ENCODE data around the gene ZDHHC5. TPM values are rescaled to one million over a fixed set of nuclear protein-coding genes. Genes with fewer than 3 reads are reported as not detected.

ZDHHC5 gene
- total and polyA plus RNA-seq, 2 donors (not counting 1 experiment from before 2014, with no cell fraction given), result 31.5 to 53.8 TPM

DNA sequence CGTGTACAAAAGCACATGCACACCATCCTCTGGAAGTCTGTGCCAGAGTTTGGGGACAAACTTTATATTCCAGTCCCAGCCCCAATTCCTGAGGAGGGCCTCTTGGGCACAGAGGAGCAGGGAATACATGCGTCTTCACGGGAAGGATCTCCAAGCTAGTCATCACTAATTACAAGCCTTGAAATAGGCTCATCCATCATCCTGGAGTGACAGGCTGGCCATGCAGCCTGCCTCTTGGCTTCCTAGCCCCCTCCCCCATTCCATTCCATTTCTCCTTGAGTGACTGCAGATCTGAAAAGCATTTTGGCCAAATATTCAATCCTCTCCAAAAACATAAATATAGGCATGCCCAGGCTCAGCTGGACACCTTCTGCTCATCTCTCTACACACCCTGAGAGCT lies 45.7 kb upstream of the ZDHHC5 start:
- no peaks in the 10 kb centered on the region for H3K4me1 ChIP-seq (ENCODE audit: control insufficient read depth in 2 of 2, insufficient read depth in 2 of 2, low read length in 2 of 2)
- H3K79me2 ChIP-seq (ENCODE audit: control insufficient read depth, insufficient read depth, low read length), result no peaks in the 10 kb centered on the region
- H3K27ac Mint-ChIP-seq, result no peak overlapping the region
- ATAC-seq (ENCODE audit: low read depth), result no peak
- H3K9me3 ChIP-seq (ENCODE audit: control extremely low read depth in 1 of 3, control insufficient read depth in 2 of 3, insufficient read depth in 1 of 3, low read length in 2 of 3), result peaks cover 0 to 15% (median 10%) of the 10 kb centered on the region in 3 donors
- DNase-seq, result no peak
- H3K27me3 Mint-ChIP-seq, result peaks cover 16% of the 10 kb centered on the region
- H3K4me2 ChIP-seq (replicated peaks; ENCODE audit: low read depth, low read length, poor library complexity, severe bottlenecking), result no peak overlapping the region
- 67% methylated on average over 3 of the region's 3 CpGs for WGBS (ENCODE audit: insufficient coverage)
- H3K27ac ChIP-seq (ENCODE audit: low read length in 2 of 2), result no peak overlapping the region
- no peaks in the 10 kb centered on the region for H3K4me1 Mint-ChIP-seq
- no peaks in the 10 kb centered on the region for H3K27me3 ChIP-seq (replicated peaks in 1 of 4; ENCODE audit: control extremely low read depth in 1 of 4, control insufficient read depth in 3 of 4, insufficient read depth in 4 of 4, low read length in 3 of 4)
- TF ChIP-seq, protein P1, sequence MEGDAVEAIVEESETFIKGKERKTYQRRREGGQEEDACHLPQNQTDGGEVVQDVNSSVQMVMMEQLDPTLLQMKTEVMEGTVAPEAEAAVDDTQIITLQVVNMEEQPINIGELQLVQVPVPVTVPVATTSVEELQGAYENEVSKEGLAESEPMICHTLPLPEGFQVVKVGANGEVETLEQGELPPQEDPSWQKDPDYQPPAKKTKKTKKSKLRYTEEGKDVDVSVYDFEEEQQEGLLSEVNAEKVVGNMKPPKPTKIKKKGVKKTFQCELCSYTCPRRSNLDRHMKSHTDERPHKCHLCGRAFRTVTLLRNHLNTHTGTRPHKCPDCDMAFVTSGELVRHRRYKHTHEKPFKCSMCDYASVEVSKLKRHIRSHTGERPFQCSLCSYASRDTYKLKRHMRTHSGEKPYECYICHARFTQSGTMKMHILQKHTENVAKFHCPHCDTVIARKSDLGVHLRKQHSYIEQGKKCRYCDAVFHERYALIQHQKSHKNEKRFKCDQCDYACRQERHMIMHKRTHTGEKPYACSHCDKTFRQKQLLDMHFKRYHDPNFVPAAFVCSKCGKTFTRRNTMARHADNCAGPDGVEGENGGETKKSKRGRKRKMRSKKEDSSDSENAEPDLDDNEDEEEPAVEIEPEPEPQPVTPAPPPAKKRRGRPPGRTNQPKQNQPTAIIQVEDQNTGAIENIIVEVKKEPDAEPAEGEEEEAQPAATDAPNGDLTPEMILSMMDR (IDR thresholded peaks at IDR 0.05), result no peak
- no peak for TF ChIP-seq EZH2 (IDR thresholded peaks at IDR 0.05; ENCODE audit: borderline replicate concordance, insufficient read depth, low read depth, low read length, poor library complexity, severe bottlenecking)
- intact Hi-C loops (cut with micrococcal nuclease), result no loop called here
- H3K9me3 Mint-ChIP-seq (ENCODE audit: insufficient read depth), result peaks cover 2% of the 10 kb centered on the region
- H3K36me3 ChIP-seq (replicated peaks in 1 of 2; ENCODE audit: control extremely low read depth in 1 of 2, control insufficient read depth in 1 of 2, extremely low read depth in 1 of 2, insufficient read depth in 2 of 2, low read length in 1 of 2), result no peaks in the 10 kb centered on the region
- H3K9ac ChIP-seq (ENCODE audit: low read length), result no peak overlapping the region
- ChIA-PET CTCF (no interaction called here), POLR2A (no interaction called here)
- H3K4me3 ChIP-seq (ENCODE audit: control extremely low read depth in 1 of 5, extremely low read depth in 1 of 5, insufficient read depth in 1 of 5, low read depth in 2 of 5, low read length in 4 of 5), result no peak overlapping the region
- no peak overlapping the region for H2AFZ ChIP-seq (ENCODE audit: insufficient read depth, low read depth, low read length, poor library complexity, severe bottlenecking)
- no peak overlapping the region for H3K4me3 Mint-ChIP-seq
- H4K20me1 ChIP-seq (ENCODE audit: control insufficient read depth, insufficient read depth, low read length, poor library complexity, severe bottlenecking), result no peaks in the 10 kb centered on the region

DNA sequence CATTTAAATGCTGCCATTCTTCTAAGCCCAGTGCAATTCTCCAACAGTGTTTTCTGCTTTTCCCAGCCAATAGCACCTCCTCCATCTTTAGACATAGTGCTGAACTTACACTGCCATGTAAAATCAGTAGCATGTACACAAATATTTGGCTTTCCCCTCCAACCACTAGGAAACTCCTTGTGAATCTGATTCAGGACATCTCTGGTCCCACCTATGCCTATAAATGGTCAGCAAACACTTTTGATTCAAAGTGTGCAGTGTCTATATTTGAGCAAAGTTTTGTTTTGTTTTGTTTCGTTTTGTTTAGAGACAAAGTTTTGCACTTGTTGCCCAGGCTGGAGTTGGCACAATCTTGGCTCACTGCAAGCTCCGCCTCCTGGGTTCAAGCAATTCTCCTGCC lies 43.0 kb upstream of the ZDHHC5 start:
- H3K27ac Mint-ChIP-seq, result no peak overlapping the region
- Histone ChIP-seq H3K4me3 (ENCODE audit: control extremely low read depth in 1 of 5, extremely low read depth in 1 of 5, insufficient read depth in 1 of 5, low read depth in 2 of 5, low read length in 4 of 5) (no peak overlapping the region), H3K4me2 (replicated peaks; ENCODE audit: low read depth, low read length, poor library complexity, severe bottlenecking) (no peak overlapping the region), H3K79me2 (ENCODE audit: control insufficient read depth, insufficient read depth, low read length) (no peaks in the 10 kb centered on the region), H3K27ac (ENCODE audit: low read length in 2 of 2) (no peak overlapping the region), H3K9me3 (ENCODE audit: control extremely low read depth in 1 of 3, control insufficient read depth in 2 of 3, insufficient read depth in 1 of 3, low read length in 2 of 3) (peaks cover 0 to 2% (median under 1%) of the 10 kb centered on the region in 3 donors), H3K9ac (ENCODE audit: low read length) (no peak overlapping the region), H3K4me1 (ENCODE audit: control insufficient read depth in 2 of 2, insufficient read depth in 2 of 2, low read length in 2 of 2) (no peaks in the 10 kb centered on the region), H4K20me1 (ENCODE audit: control insufficient read depth, insufficient read depth, low read length, poor library complexity, severe bottlenecking) (no peaks in the 10 kb centered on the region), H2AFZ (ENCODE audit: insufficient read depth, low read depth, low read length, poor library complexity, severe bottlenecking) (no peak overlapping the region), H3K27me3 (replicated peaks in 1 of 4; ENCODE audit: control extremely low read depth in 1 of 4, control insufficient read depth in 3 of 4, insufficient read depth in 4 of 4, low read length in 3 of 4) (no peaks in the 10 kb centered on the region), H3K36me3 (replicated peaks in 1 of 2; ENCODE audit: control extremely low read depth in 1 of 2, control insufficient read depth in 1 of 2, extremely low read depth in 1 of 2, insufficient read depth in 2 of 2, low read length in 1 of 2) (no peaks in the 10 kb centered on the region)
- TF ChIP-seq EZH2 (IDR thresholded peaks at IDR 0.05; ENCODE audit: borderline replicate concordance, insufficient read depth, low read depth, low read length, poor library complexity, severe bottlenecking), result no peak
- TF ChIP-seq, protein P1 (IDR thresholded peaks at IDR 0.05), result no peak
- intact Hi-C loops (cut with micrococcal nuclease), result no loop called here
- H3K4me3 Mint-ChIP-seq, result no peak overlapping the region
- H3K27me3 Mint-ChIP-seq, result peaks cover 26% of the 10 kb centered on the region
- CTCF ChIA-PET, result no interaction called here
- POLR2A ChIA-PET, result no interaction called here
- no peaks in the 10 kb centered on the region for H3K9me3 Mint-ChIP-seq (ENCODE audit: insufficient read depth)
- H3K4me1 Mint-ChIP-seq, result no peaks in the 10 kb centered on the region
- no CpG with 5 or more reads among the region's 2 CpGs for WGBS (ENCODE audit: insufficient coverage)
- DNase-seq (no peak), ATAC-seq (ENCODE audit: low read depth) (no peak)
